IMR-90 (cell line): ENCODE data around the gene GALC. TPM values are rescaled to one million over a fixed set of nuclear protein-coding genes. Genes with fewer than 3 reads are reported as not detected.

ENCODE experiments used
- ATAC-seq: fragments of 200-7000 bp; cut with Tn5 transposase; 2 replicates; pipeline ENCODE4 v1.9.1; 2020; ENCODE audit warnings: low read depth, mild to moderate bottlenecking, moderate library complexity
- BruUV-seq: library from RNA; stranded (reverse); fragments of 400-500 nt; replicated peaks from 2 replicates; lab custom pipeline; 2021; lab: Mats Ljungman, UMichigan
- CTCF ChIA-PET: fragments of 300-600 bp; formaldehyde crosslinking; extraction: SDS; loops from one replicate; lab custom pipeline; 2021; ENCODE audit warnings: antibody characterized with exemption; lab: Yijun Ruan, JAX
- POLR2A ChIA-PET: fragments of 300-600 bp; sonication (Branson Sonifier 250); formaldehyde crosslinking; loops from one replicate; lab custom pipeline; 2022; ENCODE audit warnings: antibody characterized with exemption; ENCODE audit not compliant: unreplicated experiment; lab: Charles Lee
- DNase-seq: peaks from one replicate; pipeline ENCODE4 v3.0.0; 2013
- H2AFZ ChIP-seq: replicated peaks from 2 replicates; pipeline ENCODE3; 2013; ENCODE audit warnings: low read length, mild to moderate bottlenecking; ENCODE audit not compliant: poor library complexity
- H2AK5ac ChIP-seq: 2 replicates; pipeline ENCODE4 v1.6.1; 2013; ENCODE audit warnings: low read depth, low read length, inconsistent platforms
- H2AK9ac ChIP-seq: replicated peaks from 2 replicates; pipeline ENCODE3; 2013; ENCODE audit warnings: mild to moderate bottlenecking, low read depth, low read length, moderate library complexity; ENCODE audit not compliant: poor library complexity
- H2BK120ac ChIP-seq: 2 replicates; pipeline ENCODE4 v1.6.1; 2013; ENCODE audit warnings: low read depth, low read length, inconsistent platforms
- H2BK15ac ChIP-seq: 3 replicates; pipeline ENCODE4 v1.6.1; 2013; ENCODE audit warnings: low read depth, low read length, inconsistent platforms
- H2BK20ac ChIP-seq: 2 replicates; pipeline ENCODE4 v1.6.1; 2013; ENCODE audit warnings: low read depth, mild to moderate bottlenecking, inconsistent platforms, low read length, moderate library complexity
- H2BK5ac ChIP-seq: 2 replicates; pipeline ENCODE4 v1.6.1; 2013; ENCODE audit warnings: mild to moderate bottlenecking, low read depth, low read length, inconsistent platforms; ENCODE audit not compliant: poor library complexity, severe bottlenecking
- H3K14ac ChIP-seq: replicated peaks from 2 replicates; pipeline ENCODE4 v1.6.1; 2013; ENCODE audit warnings: low read depth, low read length, inconsistent platforms
- H3K18ac ChIP-seq: 2 replicates; pipeline ENCODE4 v1.6.1; 2013; ENCODE audit warnings: low read depth, low read length, control low read depth
- H3K23ac ChIP-seq: 2 replicates; pipeline ENCODE4 v1.6.1; 2013; ENCODE audit warnings: low read depth, low read length, inconsistent platforms
- H3K27ac ChIP-seq: 2 replicates; pipeline ENCODE4 v1.5.1; 2013; ENCODE audit warnings: mild to moderate bottlenecking, control low read depth, low read length; ENCODE audit not compliant: insufficient read depth
- H3K27me3 ChIP-seq: 2 replicates; pipeline ENCODE4 v1.6.1; 2013; ENCODE audit warnings: low read length; ENCODE audit not compliant: control insufficient read depth, insufficient read depth
- H3K36me3 ChIP-seq: 2 replicates; pipeline ENCODE4 v1.6.1; 2013; ENCODE audit warnings: low read length, mixed read lengths; ENCODE audit not compliant: control insufficient read depth, insufficient read depth
- H3K4ac ChIP-seq: 2 replicates; pipeline ENCODE4 v1.6.1; 2013; ENCODE audit warnings: low read depth, low read length, inconsistent platforms
- H3K4me1 ChIP-seq: 2 replicates; pipeline ENCODE4 v1.6.1; 2013; ENCODE audit warnings: low read length, mixed read lengths; ENCODE audit not compliant: control insufficient read depth, insufficient read depth
- H3K4me2 ChIP-seq: 2 replicates; pipeline ENCODE4 v1.6.1; 2013; ENCODE audit warnings: low read depth, mild to moderate bottlenecking, control low read depth, low read length, moderate library complexity
- H3K4me3 ChIP-seq: 2 replicates; pipeline ENCODE4 v1.5.1; 2013; ENCODE audit warnings: low read depth, mild to moderate bottlenecking, control low read depth, low read length, moderate library complexity; ENCODE audit not compliant: insufficient read depth
- H3K56ac ChIP-seq: 2 replicates; pipeline ENCODE4 v1.6.1; 2013; ENCODE audit warnings: low read length, inconsistent platforms; ENCODE audit not compliant: insufficient read depth; ENCODE audit errors: extremely low read depth
- H3K79me1 ChIP-seq, 2 experiments: 2 replicates each; pipeline ENCODE4 v1.6.1; 2013; ENCODE audit warnings: low read length in 2 of 2, inconsistent platforms in 1 of 2, low read depth in 1 of 2
- H3K9ac ChIP-seq: 2 replicates; pipeline ENCODE4 v1.6.1; 2013; ENCODE audit warnings: low read depth, low read length, control low read depth
- H3K9me1 ChIP-seq: 2 replicates; pipeline ENCODE4 v1.6.1; 2013; ENCODE audit warnings: low read length, inconsistent platforms; ENCODE audit not compliant: insufficient read depth
- H3K9me3 ChIP-seq: 2 replicates; pipeline ENCODE4 v1.6.1; 2013; ENCODE audit warnings: low read length; ENCODE audit not compliant: control insufficient read depth, insufficient read depth
- H4K20me1 ChIP-seq: 2 replicates; pipeline ENCODE4 v1.6.1; 2013; ENCODE audit warnings: low read length, inconsistent platforms; ENCODE audit not compliant: insufficient read depth
- H4K5ac ChIP-seq: 2 replicates; pipeline ENCODE4 v1.6.1; 2013; ENCODE audit warnings: mild to moderate bottlenecking, low read depth, low read length, control low read depth
- H4K8ac ChIP-seq, 2 experiments: 2 replicates each; pipeline ENCODE4 v1.6.1; 2013; ENCODE audit warnings: low read depth in 2 of 2, low read length in 2 of 2, control low read depth in 1 of 2, inconsistent platforms in 1 of 2
- H4K91ac ChIP-seq: 2 replicates; pipeline ENCODE4 v1.6.1; 2013; ENCODE audit warnings: low read depth, low read length, inconsistent platforms; ENCODE audit not compliant: insufficient read depth
- BHLHE40 ChIP-seq: fragments of 150-350 bp; IDR thresholded peaks from 2 replicates; pipeline ENCODE4 v1.6.1; 2016; ENCODE audit warnings: mild to moderate bottlenecking, low read depth, low read length
- CEBPB ChIP-seq: IDR thresholded peaks from 2 replicates; pipeline ENCODE4 v1.6.1; 2012; ENCODE audit warnings: low read depth, low read length, improper control_type of control experiment
- CHD1 ChIP-seq: IDR thresholded peaks from 2 replicates; pipeline ENCODE4 v1.6.1; 2012; ENCODE audit warnings: low read depth, low read length, improper control_type of control experiment
- CTCF ChIP-seq: conservative IDR thresholded peaks from 2 replicates; pipeline ENCODE4 v1.5.1; 2012; ENCODE audit warnings: mild to moderate bottlenecking, low read depth, low read length, improper control_type of control experiment
- MXI1 ChIP-seq: IDR thresholded peaks from 2 replicates; pipeline ENCODE4 v1.6.1; 2012; ENCODE audit warnings: low read depth, mild to moderate bottlenecking, low read length, moderate library complexity, borderline replicate concordance
- NFE2L2 ChIP-seq: fragments of 150-350 bp; IDR thresholded peaks from 2 replicates; pipeline ENCODE4 v1.6.1; 2016; ENCODE audit warnings: low read depth, mild to moderate bottlenecking, low read length
- POLR2A ChIP-seq: IDR thresholded peaks from 2 replicates; pipeline ENCODE4 v1.6.1; 2012; ENCODE audit warnings: mild to moderate bottlenecking, low read depth, low read length
- RAD21 ChIP-seq: IDR thresholded peaks from 2 replicates; pipeline ENCODE4 v1.6.1; 2012; ENCODE audit warnings: low read length, improper control_type of control experiment
- RCOR1 ChIP-seq: IDR thresholded peaks from 2 replicates; pipeline ENCODE4 v1.6.1; 2012; ENCODE audit warnings: mild to moderate bottlenecking, low read length, improper control_type of control experiment; ENCODE audit not compliant: insufficient replicate concordance
- RFX5 ChIP-seq: IDR thresholded peaks from 2 replicates; pipeline ENCODE4 v1.8.0; 2012; ENCODE audit warnings: low read depth, mild to moderate bottlenecking, low read length, moderate library complexity
- WGBS, 2 experiments: methylation state at CpG; one replicate each; pipeline versions ENCODE4 v1.1.5 to v1.1.7; 2013; ENCODE audit warnings: missing lambda C conversion rate in 2 of 2; ENCODE audit not compliant: insufficient read length in 1 of 2; ENCODE audit errors: extremely low coverage in 2 of 2; 5-methylcytosine and 5-hydroxymethylcytosine counted together
- dilution Hi-C: fragments of 300-500 bp; cut with HindIII; formaldehyde crosslinking; loops from one replicate; pipeline ENCODE4 v1.14.3; 2018; ENCODE audit warnings: low sequenced_read_pairs; ENCODE audit not compliant: unreplicated experiment
- in situ Hi-C: fragments of 300-500 bp; cut with MboI; formaldehyde crosslinking; loops from 3 replicates; pipeline ENCODE4 v1.14.3; 2019; ENCODE audit warnings: low sequenced_read_pairs, inconsistent platforms, mixed read lengths
- intact Hi-C: fragments of 100-400 bp; cut with micrococcal nuclease; formaldehyde crosslinking; loops from 2 replicates; pipeline ENCODE4 v1.10.0; 2022
- polyA plus RNA-seq, 3 experiments: library from polyadenylated mRNA; depleted of rRNA; stranded (reverse); fragments of >200 nt; gene quantifications; 2 replicates each; pipeline ENCODE4 v1.2.3, GENCODE V29; 2012; ENCODE audit warnings: low replicate concordance in 1 of 3
- total RNA-seq: library from RNA; depleted of rRNA; stranded (reverse); fragments of >200 nt; gene quantifications from 2 replicates; pipeline ENCODE4 v1.2.3, GENCODE V29; 2012
- TF ChIP-seq, protein P1 (sequence below): fragments of 150-350 bp; IDR thresholded peaks from 2 replicates; pipeline ENCODE4 v1.6.1; 2017; ENCODE audit warnings: mild to moderate bottlenecking, antibody characterized with exemption, low read length, low read depth
- TF ChIP-seq, protein P2 (sequence below): fragments of 150-350 bp; IDR thresholded peaks from 2 replicates; pipeline ENCODE4 v1.6.1; 2016; ENCODE audit warnings: low read depth, mild to moderate bottlenecking, low read length, moderate library complexity, borderline replicate concordance

Gene GALC
- total and polyA plus RNA-seq, 2 of the 4 experiments (the other 2 are of a cell fraction): 6.3 to 7.9 TPM

GRCh38 chr14:87960013-87960787, 32.8 kb downstream of the GALC start (continued):
- TF ChIP-seq, protein P1, sequence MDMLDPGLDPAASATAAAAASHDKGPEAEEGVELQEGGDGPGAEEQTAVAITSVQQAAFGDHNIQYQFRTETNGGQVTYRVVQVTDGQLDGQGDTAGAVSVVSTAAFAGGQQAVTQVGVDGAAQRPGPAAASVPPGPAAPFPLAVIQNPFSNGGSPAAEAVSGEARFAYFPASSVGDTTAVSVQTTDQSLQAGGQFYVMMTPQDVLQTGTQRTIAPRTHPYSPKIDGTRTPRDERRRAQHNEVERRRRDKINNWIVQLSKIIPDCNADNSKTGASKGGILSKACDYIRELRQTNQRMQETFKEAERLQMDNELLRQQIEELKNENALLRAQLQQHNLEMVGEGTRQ: no peak

DNA sequence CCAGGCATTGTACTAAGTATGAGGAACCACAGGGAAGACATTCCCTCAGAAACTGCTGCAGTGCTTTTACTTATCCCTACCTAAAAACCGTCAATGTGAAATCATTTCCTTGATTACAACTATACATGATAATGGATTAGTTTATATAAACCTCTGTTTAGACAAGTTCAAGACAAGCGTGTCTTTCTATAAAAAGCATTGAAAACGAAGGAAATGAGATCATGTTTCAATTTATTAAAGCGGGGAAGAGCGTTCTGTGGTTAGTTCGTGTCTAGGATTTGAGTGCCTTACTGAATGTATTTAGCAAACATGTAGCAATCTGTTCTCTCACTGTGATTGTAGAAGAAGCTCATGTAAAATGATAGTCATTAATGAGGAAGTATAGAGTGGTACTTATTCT, 37.5 kb downstream of the GALC start:
- Histone ChIP-seq H2BK5ac (no peak overlapping the region), H3K4me3 (no peak overlapping the region), H3K27me3 (no peaks in the 10 kb centered on the region), H3K9me1 (no peaks in the 10 kb centered on the region), H4K8ac (no peak overlapping the region), H2AFZ (no peak overlapping the region), H3K18ac (no peak overlapping the region), H4K91ac (no peak overlapping the region), H4K20me1 (no peaks in the 10 kb centered on the region), H2BK15ac (no peak overlapping the region), H3K4me2 (no peak overlapping the region), H3K4ac (no peak overlapping the region), H3K4me1 (no peaks in the 10 kb centered on the region), H3K9ac (no peak overlapping the region), H3K27ac (no peak overlapping the region), H3K23ac (no peak overlapping the region), H2BK20ac (no peak overlapping the region), H3K79me1 (no peaks in the 10 kb centered on the region), H4K5ac (no peak overlapping the region), H2AK9ac (no peak overlapping the region), H3K9me3 (0 out of 2 replicates have a peak, but pooled peaks cover 2% of the 10 kb centered on the region), H3K36me3 (0 out of 2 replicates have a peak, but pooled peaks cover 1% of the 10 kb centered on the region), H2BK120ac (no peak overlapping the region), H3K14ac (no peak overlapping the region), H2AK5ac (no peak overlapping the region), H3K56ac (no peak overlapping the region)
- TF ChIP-seq RFX5 (no peak), CHD1 (no peak), POLR2A (no peak), MXI1 (no peak), RCOR1 (no peak), RAD21 (no peak), BHLHE40 (no peak), CEBPB (no peak), CTCF (no peak), NFE2L2 (no peak)
- TF ChIP-seq, protein P2, sequence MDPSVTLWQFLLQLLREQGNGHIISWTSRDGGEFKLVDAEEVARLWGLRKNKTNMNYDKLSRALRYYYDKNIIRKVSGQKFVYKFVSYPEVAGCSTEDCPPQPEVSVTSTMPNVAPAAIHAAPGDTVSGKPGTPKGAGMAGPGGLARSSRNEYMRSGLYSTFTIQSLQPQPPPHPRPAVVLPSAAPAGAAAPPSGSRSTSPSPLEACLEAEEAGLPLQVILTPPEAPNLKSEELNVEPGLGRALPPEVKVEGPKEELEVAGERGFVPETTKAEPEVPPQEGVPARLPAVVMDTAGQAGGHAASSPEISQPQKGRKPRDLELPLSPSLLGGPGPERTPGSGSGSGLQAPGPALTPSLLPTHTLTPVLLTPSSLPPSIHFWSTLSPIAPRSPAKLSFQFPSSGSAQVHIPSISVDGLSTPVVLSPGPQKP: no peak
- WGBS, 2 experiments: no CpG with 5 or more reads among the region's 6 CpGs
- intact Hi-C loops (no loop called here), in situ Hi-C loops (no loop called here), dilution Hi-C loops (no loop called here)
- ChIA-PET POLR2A (no interaction called here), CTCF (no interaction called here)
- BruUV-seq: no TSS peak
- ATAC-seq (no peak), DNase-seq (no peak)
